ENCODE data around the gene PCDHGA1. TPM values are rescaled to one million over a fixed set of nuclear protein-coding genes. Genes with fewer than 3 reads are reported as not detected.

Gene PCDHGA1
- total RNA-seq, 4 donors from 2014 or later: 0.12 to 2.2 (median 0.59) TPM

GRCh38 chr5:141349917-141350619 lies 19.8 kb downstream of the PCDHGA1 start, which contains the start of gene PCDHGB1:
TSS of gene PCDHGB1 (plus strand) at chr5:141350099. CDS start at chr5:141350261, 162 bp downstream.
- no peak for TF ChIP-seq CTCF (IDR thresholded peaks at IDR 0.05)
- no peak for DNase-seq (ENCODE audit: low spot score)
- ATAC-seq (ENCODE audit: low FRiP score): no peak

GRCh38 chr5:141351591-141351990 lies 21.3 kb downstream of the PCDHGA1 start:
- no peak for DNase-seq (ENCODE audit: low spot score)
- TF ChIP-seq CTCF (IDR thresholded peaks at IDR 0.05): no peak
- no peak for ATAC-seq (ENCODE audit: low FRiP score)

DNA sequence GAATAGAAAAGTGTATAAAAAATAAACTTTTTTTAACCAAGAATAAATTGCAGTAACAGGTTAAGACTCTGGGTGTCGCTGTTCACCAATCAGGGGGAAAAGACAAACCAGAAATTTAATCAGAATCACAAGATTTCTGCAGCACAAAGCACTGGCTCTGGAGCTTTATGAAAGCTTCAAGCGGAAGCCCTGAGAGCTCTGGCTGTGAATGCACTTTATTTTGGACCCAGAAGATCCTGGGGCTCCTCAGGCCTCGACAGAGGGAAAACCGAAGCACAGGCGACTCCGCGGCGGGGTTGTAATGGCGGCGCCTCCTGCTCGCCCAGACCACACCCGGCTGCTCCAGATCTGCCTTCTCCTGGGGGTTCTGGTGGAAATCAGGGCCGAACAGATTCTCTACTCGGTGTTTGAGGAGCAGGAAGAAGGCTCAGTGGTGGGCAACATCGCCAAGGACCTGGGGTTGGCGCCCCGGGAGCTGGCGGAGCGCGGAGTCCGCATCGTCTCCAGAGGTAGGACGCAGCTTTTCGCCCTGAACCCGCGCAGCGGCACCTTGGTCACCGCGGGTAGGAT lies 24.7 kb downstream of the PCDHGA1 start, which contains the start of gene PCDHGA4:
PCDHGA4 (plus strand) TSS at position 122 of the 570 bp plus-strand sequence; CDS start at position 209, 87 bp downstream.
- no peak for ATAC-seq (ENCODE audit: low FRiP score)
- no peak for TF ChIP-seq CTCF (IDR thresholded peaks at IDR 0.05)

GRCh38 chr5:141355641-141356040 lies 25.3 kb downstream of the PCDHGA1 start:
- DNase-seq (ENCODE audit: low spot score) (no peak), ATAC-seq (ENCODE audit: low FRiP score) (no peak)
- TF ChIP-seq CTCF (IDR thresholded peaks at IDR 0.05): no peak

More for the DNA sequence above, 24.7 kb downstream of the PCDHGA1 start, which contains the start of gene PCDHGA4:
- no peak for DNase-seq (ENCODE audit: low spot score)

- DNase-seq (ENCODE audit: low spot score): no peak
- no peak for TF ChIP-seq CTCF (IDR thresholded peaks at IDR 0.05)
- no peak for ATAC-seq (ENCODE audit: low FRiP score)
Observed at GRCh38 chr5:141356133-141356532, 25.8 kb downstream of the PCDHGA1 start.

DNA sequence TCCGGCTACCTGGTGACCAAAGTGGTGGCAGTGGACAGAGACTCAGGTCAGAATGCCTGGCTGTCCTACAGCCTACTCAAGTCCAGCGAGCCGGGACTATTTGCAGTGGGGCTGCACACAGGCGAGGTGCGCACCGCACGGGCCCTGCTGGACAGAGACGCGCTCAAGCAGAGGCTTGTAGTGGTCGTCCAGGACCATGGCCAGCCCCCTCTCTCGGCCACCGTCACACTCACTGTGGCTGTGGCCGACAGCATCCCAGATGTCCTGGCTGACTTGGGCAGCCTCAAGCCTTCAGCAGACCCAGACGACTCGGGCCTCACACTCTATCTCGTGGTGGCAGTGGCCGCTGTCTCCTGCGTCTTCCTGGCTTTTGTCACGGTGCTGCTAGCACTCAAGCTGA lies 26.6 kb downstream of the PCDHGA1 start:
- no peak for TF ChIP-seq CTCF (IDR thresholded peaks at IDR 0.05)
- ATAC-seq (ENCODE audit: low FRiP score): no peak
- no peak for DNase-seq (ENCODE audit: low spot score)

All from omental fat pad (tissue), 4 donors.